HepG2 (cell line): ENCODE measurements around the gene CCDC69. TPM values are rescaled to one million over a fixed set of nuclear protein-coding genes. Genes with fewer than 3 reads are reported as not detected.

Experiments
- KDM4B ChIP-seq: sonication (generic); formaldehyde crosslinking; IDR thresholded peaks from 2 replicates; pipeline ENCODE4 v1.4.0; 2020; ENCODE audit warnings: missing genetic modification reagents
- KIAA2018 ChIP-seq: sonication (generic); formaldehyde crosslinking; IDR thresholded peaks from 2 replicates; pipeline ENCODE4 v1.5.0; 2020; ENCODE audit warnings: mild to moderate bottlenecking, missing genetic modification reagents, borderline replicate concordance
- SMARCC2 ChIP-seq: fragments of 450-650 bp; IDR thresholded peaks from 2 replicates; pipeline ENCODE4 v1.6.1; 2017; ENCODE audit warnings: antibody characterized with exemption, mild to moderate bottlenecking
- SP5 ChIP-seq: IDR thresholded peaks from 2 replicates; pipeline ENCODE4 v1.6.1; 2016; ENCODE audit warnings: low read depth, borderline replicate concordance
- ZNF501 ChIP-seq: sonication (generic); formaldehyde crosslinking; IDR thresholded peaks from 2 replicates; pipeline ENCODE4 v1.5.1; 2020; ENCODE audit warnings: mild to moderate bottlenecking, moderate library complexity, missing genetic modification reagents
- ZNF784 ChIP-seq: sonication (generic); formaldehyde crosslinking; IDR thresholded peaks from 2 replicates; pipeline ENCODE4 v1.5.1; 2020; ENCODE audit warnings: missing genetic modification reagents, mild to moderate bottlenecking, borderline replicate concordance
- ZXDC ChIP-seq: sonication (generic); formaldehyde crosslinking; IDR thresholded peaks from 2 replicates; pipeline ENCODE4 v1.5.0; 2020; ENCODE audit warnings: mild to moderate bottlenecking, missing genetic modification reagents
- polyA plus RNA-seq, 8 experiments: library from polyadenylated mRNA; depleted of rRNA in 3 of 8; stranded (reverse) in 7 of 8; unstranded in 1 of 8; fragments of >200 nt; fragmentation: Illumina TruSeq in 4 of 8; extraction: Trizol in 4 of 8; gene quantifications; 2 replicates each; pipeline versions ENCODE4 v1.2.1 to v1.2.3, GENCODE V29; 2011 to 2016; ENCODE audit warnings: low read depth in 4 of 8, missing spikeins in 1 of 8, mixed read lengths in 1 of 8; ENCODE audit not compliant: insufficient read depth in 1 of 8
- total RNA-seq, 5 experiments: library from RNA; depleted of rRNA; stranded (reverse); fragments of >200 nt; fragmentation: Illumina TruSeq; extraction: Trizol; gene quantifications; 2 replicates each; pipeline ENCODE4 v1.2.3, GENCODE V29; 2016; ENCODE audit warnings: low read depth in 1 of 5

CCDC69 gene
- total and polyA plus RNA-seq, 2 of the 13 experiments (the other 11 are each of a cell fraction or from before 2014, with no cell fraction given), result 12.2 to 45.2 TPM

GRCh38 chr5:151219138-151219537 is 4.8 kb downstream of the CCDC69 start (continued):
- TF ChIP-seq KIAA2018 (CRISPR knock-in tag), result no peak
- no peak for TF ChIP-seq ZNF784 (CRISPR knock-in tag)
- TF ChIP-seq ZXDC (CRISPR knock-in tag), result no peak
- no peak for TF ChIP-seq ZNF501
- TF ChIP-seq KDM4B (CRISPR knock-in tag), result no peak
- no peak for TF ChIP-seq SP5 (CRISPR knock-in tag)
- no peak for TF ChIP-seq SMARCC2
